Activated CD4-positive, alpha-beta memory T cell treated with anti-CD3 and anti-CD28 coated beads, Interleukin-2, amount 10 ng/mL, durations not matched to agents 7 days and 5 days (primary cell): ENCODE results near the gene C10orf120. TPM values are rescaled to one million over a fixed set of nuclear protein-coding genes. Genes with fewer than 3 reads are reported as not detected.

ENCODE experiments used
- CTCF ChIA-PET: fragments of 350-600 bp; sonication (Branson Sonifier 250); formaldehyde crosslinking; loops from one replicate; lab custom pipeline; 2021; ENCODE audit warnings: antibody characterized with exemption, inconsistent platforms; lab: Charles Lee
- POLR2A ChIA-PET: fragments of 350-600 bp; sonication (Branson Sonifier 250); formaldehyde crosslinking; loops from one replicate; lab custom pipeline; 2021; ENCODE audit warnings: antibody characterized with exemption; lab: Charles Lee
- DNase-seq: peaks from one replicate; pipeline ENCODE4 v3.0.0-alpha.2; 2020
- H3K27ac Mint-ChIP-seq: one replicate; pipeline ENCODE4 v1.8.0; 2021; ENCODE audit warnings: mild to moderate bottlenecking, mixed read lengths
- H3K27me3 Mint-ChIP-seq: one replicate; pipeline ENCODE4 v1.8.0; 2021; ENCODE audit warnings: mixed read lengths
- H3K36me3 Mint-ChIP-seq: one replicate; pipeline ENCODE4 v1.8.0; 2021; ENCODE audit warnings: low read depth, mixed read lengths
- H3K4me1 Mint-ChIP-seq: one replicate; pipeline ENCODE4 v1.8.0; 2021; ENCODE audit warnings: mixed read lengths
- H3K4me3 Mint-ChIP-seq: one replicate; pipeline ENCODE4 v1.8.0; 2021; ENCODE audit warnings: mild to moderate bottlenecking, mixed read lengths
- H3K9me3 Mint-ChIP-seq: one replicate; pipeline ENCODE4 v1.8.0; 2021; ENCODE audit warnings: mixed read lengths
- total RNA-seq, 2 experiments: library from RNA; stranded (reverse); gene quantifications; one replicate each; pipeline ENCODE4 v1.2.3, GENCODE V29; 2021

C10orf120 gene
- not detected for total RNA-seq

GRCh38 chr10:122699796-122700455, at the start of gene C10orf120:
Gene C10orf120 (minus strand): TSS chr10:122699846. CDS start chr10:122699790, 56 bp downstream.
- Mint-ChIP-seq H3K27me3 (peaks cover 6% of the 10 kb centered on the region), H3K4me3 (no peak within 1 kb of the TSS), H3K4me1 (no peaks in the 10 kb centered on the region), H3K9me3 (no peaks in the 10 kb centered on the region), H3K36me3 (no peaks in the 10 kb centered on the region), H3K27ac (no peak within 1 kb of the TSS)
- no peak for DNase-seq
- POLR2A ChIA-PET: no interaction called here
- CTCF ChIA-PET: interaction anchor here (1.7 kb wide), 1 partner anchor 51 kb away, joined by 4 read pairs; no protein-coding TSS in a partner anchor

DNA sequence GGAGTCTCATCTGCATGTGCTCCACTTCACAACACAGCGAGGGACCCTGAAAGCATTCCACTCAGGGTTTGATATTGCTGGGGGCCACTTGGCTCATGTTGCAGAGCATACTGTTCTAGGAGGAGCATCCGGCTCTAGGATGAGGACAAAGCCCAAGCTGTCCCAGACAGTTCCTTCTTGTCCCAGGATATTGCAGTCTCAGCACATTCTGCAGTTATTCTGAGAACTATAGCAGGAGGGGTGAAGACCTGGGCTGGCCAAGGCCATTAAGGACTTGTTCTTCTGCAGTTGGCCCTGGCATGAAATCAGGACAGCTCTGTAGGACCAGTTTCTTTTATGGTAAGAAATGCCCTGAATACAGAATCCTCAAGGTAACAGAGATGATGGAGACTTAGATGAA, 48.9 kb upstream of the C10orf120 start:
- ChIA-PET CTCF (no interaction called here), POLR2A (no interaction called here)
- Mint-ChIP-seq H3K36me3 (no peaks in the 10 kb centered on the region), H3K4me3 (no peak overlapping the region), H3K27me3 (peaks cover 6% of the 10 kb centered on the region), H3K27ac (no peak overlapping the region), H3K9me3 (no peaks in the 10 kb centered on the region), H3K4me1 (no peaks in the 10 kb centered on the region)
- no peak for DNase-seq

GRCh38 chr10:122746408-122746807, 46.8 kb upstream of the C10orf120 start:
- POLR2A ChIA-PET: no interaction called here
- peaks cover 8% of the 10 kb centered on the region for H3K27me3 Mint-ChIP-seq
- no peaks in the 10 kb centered on the region for H3K36me3 Mint-ChIP-seq
- no peaks in the 10 kb centered on the region for H3K9me3 Mint-ChIP-seq
- H3K4me1 Mint-ChIP-seq: no peaks in the 10 kb centered on the region
- DNase-seq: no peak
- CTCF ChIA-PET: no interaction called here
- H3K4me3 Mint-ChIP-seq: no peak overlapping the region
- no peak overlapping the region for H3K27ac Mint-ChIP-seq

DNA sequence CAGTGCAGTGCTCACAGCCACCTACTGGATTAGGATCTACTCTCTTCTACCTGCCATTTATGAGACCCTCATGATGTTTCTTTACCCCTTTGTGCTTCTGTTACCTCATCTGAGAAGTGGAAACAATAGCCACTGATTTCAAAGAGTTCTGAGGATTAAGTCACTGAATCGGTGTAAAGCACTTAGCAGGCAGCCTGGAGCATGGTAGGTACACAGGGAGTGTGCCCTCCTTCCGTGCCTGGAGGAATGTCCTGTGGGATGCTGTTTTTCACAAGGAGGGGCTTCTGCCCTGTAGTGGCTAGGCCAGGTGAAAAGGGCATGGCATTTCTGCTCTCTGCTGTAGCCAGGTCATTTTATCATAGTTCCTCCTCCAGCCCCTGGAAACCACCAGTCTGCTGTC, 44.6 kb upstream of the C10orf120 start:
- Mint-ChIP-seq H3K36me3 (no peaks in the 10 kb centered on the region), H3K4me1 (no peaks in the 10 kb centered on the region), H3K27me3 (peaks cover 8% of the 10 kb centered on the region), H3K27ac (no peak overlapping the region), H3K4me3 (no peak overlapping the region), H3K9me3 (no peaks in the 10 kb centered on the region)
- no peak for DNase-seq
- POLR2A ChIA-PET: no interaction called here
- CTCF ChIA-PET: no interaction called here

DNA sequence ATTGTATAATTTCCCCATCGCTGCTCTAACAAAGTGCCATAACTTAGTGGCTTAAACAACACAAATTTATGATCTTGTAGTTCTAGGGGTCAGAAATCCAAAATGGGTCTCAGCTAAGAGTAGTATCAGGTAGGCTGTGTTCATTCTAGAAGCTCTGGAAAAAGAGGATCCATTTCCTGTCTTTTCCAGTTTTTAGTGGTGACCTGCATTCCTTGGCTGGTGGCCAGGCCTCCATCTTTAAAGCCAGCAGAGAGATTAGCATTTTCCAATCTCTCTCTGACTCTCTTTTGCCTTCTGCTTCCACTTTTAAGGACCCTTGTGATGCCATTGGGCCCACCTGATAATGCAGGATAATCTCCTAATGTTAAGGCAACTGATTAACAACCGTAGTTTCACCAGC, 41.0 kb upstream of the C10orf120 start:
- CTCF ChIA-PET: interaction anchor here (0.6 kb wide), 1 partner anchor 400 kb away, joined by 3 read pairs; no protein-coding TSS in a partner anchor
- no peaks in the 10 kb centered on the region for H3K9me3 Mint-ChIP-seq

DNA sequence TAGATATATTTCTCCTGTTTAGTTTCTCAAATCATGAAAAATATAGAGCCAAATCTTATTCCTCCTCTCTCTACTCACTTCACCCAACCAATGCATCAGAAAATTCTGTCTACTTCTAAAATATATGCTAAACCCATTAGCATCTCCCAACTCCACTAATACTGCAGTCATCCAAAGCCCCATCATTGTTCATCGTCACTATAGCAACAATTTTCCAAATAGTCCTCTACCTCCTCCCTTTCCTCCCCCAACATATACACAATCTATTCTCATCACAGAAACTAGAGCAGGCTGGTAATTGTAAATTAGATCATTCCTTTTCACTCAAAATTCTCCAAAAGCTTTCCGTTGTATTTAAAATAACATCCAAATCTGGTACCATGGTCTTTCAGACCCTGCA, 38.4 kb upstream of the C10orf120 start:
- Mint-ChIP-seq H3K36me3 (no peaks in the 10 kb centered on the region), H3K4me1 (no peaks in the 10 kb centered on the region), H3K4me3 (no peak overlapping the region), H3K27me3 (peaks cover 4% of the 10 kb centered on the region), H3K27ac (no peak overlapping the region), H3K9me3 (no peaks in the 10 kb centered on the region)
- DNase-seq: no peak
- CTCF ChIA-PET: no interaction called here
- POLR2A ChIA-PET: no interaction called here

More for the DNA sequence above, 41.0 kb upstream of the C10orf120 start:
- Mint-ChIP-seq H3K27me3 (peaks cover 4% of the 10 kb centered on the region), H3K36me3 (no peaks in the 10 kb centered on the region), H3K4me1 (no peaks in the 10 kb centered on the region), H3K27ac (no peak overlapping the region), H3K4me3 (no peak overlapping the region)
- DNase-seq: no peak
- POLR2A ChIA-PET: no interaction called here

DNA sequence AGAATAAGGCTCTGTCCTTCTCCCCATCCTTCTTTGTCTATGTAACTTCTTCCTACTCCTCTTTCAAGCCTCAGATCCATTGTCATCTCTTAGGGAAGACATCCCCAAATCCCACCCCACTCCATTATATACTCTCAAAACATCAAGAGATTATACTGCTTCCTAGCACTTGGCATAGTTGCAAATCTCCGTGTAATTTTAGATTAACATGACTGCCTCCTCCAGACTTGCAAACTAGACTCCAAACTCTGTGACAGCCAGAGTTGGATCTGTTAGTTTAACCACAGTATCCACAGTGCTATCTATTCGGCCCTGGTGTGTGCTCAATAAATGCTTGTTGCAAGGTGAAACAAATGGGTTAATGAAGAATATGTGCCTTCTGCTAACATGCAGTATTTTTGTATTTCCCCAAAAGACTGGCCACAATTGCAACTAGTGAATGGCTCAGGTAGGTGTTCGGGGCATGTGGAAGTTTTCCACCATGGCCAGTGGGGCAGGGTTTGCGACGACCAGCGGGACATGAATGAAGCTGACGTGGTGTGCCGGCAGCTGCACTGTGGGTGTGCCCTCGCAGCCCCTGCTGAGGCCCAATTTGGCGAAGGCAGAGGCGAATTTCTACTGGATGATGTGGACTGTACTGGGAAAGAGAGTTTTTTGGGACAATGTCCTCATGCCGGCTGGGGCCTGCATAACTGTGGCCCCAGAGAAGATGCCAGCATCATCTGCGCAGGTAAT, 34.5 kb upstream of the C10orf120 start:
- DNase-seq: no peak
- ChIA-PET POLR2A (no interaction called here), CTCF (no interaction called here)
- Mint-ChIP-seq H3K27me3 (peaks cover 2% of the 10 kb centered on the region), H3K4me3 (no peak overlapping the region), H3K27ac (no peak overlapping the region), H3K36me3 (no peaks in the 10 kb centered on the region), H3K9me3 (no peaks in the 10 kb centered on the region), H3K4me1 (no peaks in the 10 kb centered on the region)

- CTCF ChIA-PET: no interaction called here
- DNase-seq: no peak
Measured at GRCh38 chr10:122733443-122733842, 33.8 kb upstream of the C10orf120 start.

DNA sequence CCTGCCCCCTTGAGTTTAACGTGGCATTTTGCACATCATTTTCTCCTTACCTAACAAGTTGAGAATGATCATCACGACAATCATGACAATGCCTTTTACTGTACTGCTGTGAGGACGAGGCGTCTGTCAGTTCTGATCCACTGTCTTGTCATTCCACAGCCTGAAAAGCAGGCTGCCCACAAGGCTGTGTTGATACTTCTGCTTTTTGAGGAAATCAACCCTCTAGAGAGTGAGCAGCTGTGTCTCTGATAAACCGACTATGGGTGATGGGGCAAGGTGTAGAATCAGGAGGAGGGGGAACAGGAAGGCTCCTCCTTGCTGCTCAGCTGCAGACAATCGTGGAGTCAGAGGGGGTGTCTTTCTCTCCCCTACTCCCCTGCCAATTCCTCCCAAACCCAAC, 30.6 kb upstream of the C10orf120 start:
- H3K9me3 Mint-ChIP-seq: no peaks in the 10 kb centered on the region
- no peak overlapping the region for H3K4me3 Mint-ChIP-seq
- no peak overlapping the region for H3K27ac Mint-ChIP-seq
- ChIA-PET CTCF (no interaction called here), POLR2A (no interaction called here)
- DNase-seq: no peak
- H3K4me1 Mint-ChIP-seq: no peaks in the 10 kb centered on the region
- no peaks in the 10 kb centered on the region for H3K36me3 Mint-ChIP-seq
- no peaks in the 10 kb centered on the region for H3K27me3 Mint-ChIP-seq

More at GRCh38 chr10:122733443-122733842, 33.8 kb upstream of the C10orf120 start:
- no peaks in the 10 kb centered on the region for H3K36me3 Mint-ChIP-seq
- H3K4me3 Mint-ChIP-seq: no peak overlapping the region
- no peak overlapping the region for H3K27ac Mint-ChIP-seq
- H3K4me1 Mint-ChIP-seq: no peaks in the 10 kb centered on the region
- peaks cover 2% of the 10 kb centered on the region for H3K27me3 Mint-ChIP-seq
- POLR2A ChIA-PET: no interaction called here
- H3K9me3 Mint-ChIP-seq: no peaks in the 10 kb centered on the region

GRCh38 chr10:122729126-122729525, 29.5 kb upstream of the C10orf120 start:
- ChIA-PET POLR2A (no interaction called here), CTCF (no interaction called here)
- H3K4me1 Mint-ChIP-seq: no peaks in the 10 kb centered on the region
- H3K27me3 Mint-ChIP-seq: no peaks in the 10 kb centered on the region
- no peak overlapping the region for H3K4me3 Mint-ChIP-seq
- H3K36me3 Mint-ChIP-seq: no peaks in the 10 kb centered on the region
- H3K9me3 Mint-ChIP-seq: no peaks in the 10 kb centered on the region
- DNase-seq: no peak
- no peak overlapping the region for H3K27ac Mint-ChIP-seq

DNA sequence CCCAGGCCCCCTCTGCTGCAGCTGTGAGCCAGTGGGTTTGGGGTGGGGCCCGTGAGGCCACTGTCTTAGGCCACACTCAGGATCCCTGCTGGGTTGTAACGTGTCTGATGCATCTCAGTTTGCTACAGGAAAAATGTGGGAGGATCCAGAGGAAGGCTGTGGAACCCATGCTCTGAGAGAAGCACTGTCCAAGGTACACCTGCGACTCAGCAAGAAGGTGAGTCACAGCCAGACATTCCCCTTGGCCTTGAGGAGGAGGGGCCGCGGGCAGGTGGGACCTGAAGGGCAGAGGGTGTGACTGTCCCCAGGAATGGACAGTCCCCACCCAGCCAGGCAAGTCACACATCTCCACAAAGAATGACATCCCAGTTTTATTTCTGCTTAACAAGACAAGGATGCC, 27.8 kb upstream of the C10orf120 start:
- Mint-ChIP-seq H3K4me1 (no peaks in the 10 kb centered on the region), H3K27ac (no peak overlapping the region)
- POLR2A ChIA-PET: no interaction called here

DNA sequence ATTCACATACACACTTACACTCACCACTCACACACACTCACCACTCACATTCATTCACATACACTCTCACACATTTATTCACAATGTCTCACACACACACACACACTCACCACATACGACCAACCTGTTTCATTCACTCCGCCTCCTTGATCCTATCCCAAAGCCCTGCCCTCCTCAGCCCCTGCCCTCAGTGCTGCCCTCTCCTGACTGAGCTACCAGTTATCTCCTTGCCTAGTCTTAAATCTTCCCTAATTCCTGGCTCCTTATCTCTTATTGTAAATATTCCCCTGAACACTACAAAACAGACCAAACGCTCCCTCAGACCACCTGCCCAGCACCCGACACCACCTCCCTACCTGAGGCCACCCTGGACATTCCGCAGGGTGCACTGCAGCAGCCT, 26.1 kb upstream of the C10orf120 start:
- Mint-ChIP-seq H3K36me3 (no peaks in the 10 kb centered on the region), H3K27ac (no peak overlapping the region), H3K9me3 (no peaks in the 10 kb centered on the region), H3K4me3 (no peak overlapping the region), H3K27me3 (no peaks in the 10 kb centered on the region), H3K4me1 (no peaks in the 10 kb centered on the region)
- ChIA-PET CTCF (no interaction called here), POLR2A (no interaction called here)
- DNase-seq: no peak

More for the DNA sequence above, 27.8 kb upstream of the C10orf120 start:
- Mint-ChIP-seq H3K9me3 (no peaks in the 10 kb centered on the region), H3K36me3 (no peaks in the 10 kb centered on the region), H3K4me3 (no peak overlapping the region), H3K27me3 (no peaks in the 10 kb centered on the region)
- DNase-seq: no peak
- CTCF ChIA-PET: no interaction called here

GRCh38 chr10:122725006-122725405, 25.4 kb upstream of the C10orf120 start:
- ChIA-PET POLR2A (no interaction called here), CTCF (no interaction called here)
- no peaks in the 10 kb centered on the region for H3K4me1 Mint-ChIP-seq
- DNase-seq: no peak
- H3K9me3 Mint-ChIP-seq: no peaks in the 10 kb centered on the region
- H3K4me3 Mint-ChIP-seq: no peak overlapping the region
- no peaks in the 10 kb centered on the region for H3K36me3 Mint-ChIP-seq
- H3K27me3 Mint-ChIP-seq: peaks cover 3% of the 10 kb centered on the region
- no peak overlapping the region for H3K27ac Mint-ChIP-seq

- no peak for DNase-seq
- peaks cover 5% of the 10 kb centered on the region for H3K4me1 Mint-ChIP-seq
- no peak overlapping the region for H3K4me3 Mint-ChIP-seq
- ChIA-PET POLR2A (no interaction called here), CTCF (no interaction called here)
- peaks cover 12% of the 10 kb centered on the region for H3K27me3 Mint-ChIP-seq
- no peak overlapping the region for H3K27ac Mint-ChIP-seq
- no peaks in the 10 kb centered on the region for H3K36me3 Mint-ChIP-seq
- no peaks in the 10 kb centered on the region for H3K9me3 Mint-ChIP-seq
Measured at GRCh38 chr10:122721111-122721510, 21.5 kb upstream of the C10orf120 start.
